ENCODE results near the gene TOMM5. TPM values are rescaled to one million over a fixed set of nuclear protein-coding genes. Genes with fewer than 3 reads are reported as not detected.
A peak's percentile ranks its signal among the peaks of the same experiment; 100 is the strongest.
"Not testable (repeated sequence)": the region's sequence is repeated elsewhere in the genome, so short reads cannot be mapped to it uniquely, and the experiment has no call there.

TOMM5 gene
- polyA plus RNA-seq, 4 donors, result 110 to 138 (median 124) TPM

GRCh38 chr9:37617161-37617560, 24.8 kb upstream of the TOMM5 start:
- DNase-seq (ENCODE audit: low read depth in 4 of 4, low spot score in 2 of 4), result no peak

- no peak for DNase-seq (ENCODE audit: low read depth in 4 of 4, low spot score in 2 of 4)
Measured at GRCh38 chr9:37611961-37612360, 19.6 kb upstream of the TOMM5 start.

GRCh38 chr9:37611014-37611413, 18.6 kb upstream of the TOMM5 start:
- DNase-seq (ENCODE audit: low read depth in 4 of 4, low spot score in 2 of 4), result no peak

- DNase-seq (ENCODE audit: low read depth in 4 of 4, low spot score in 2 of 4), result no peak
Measured at GRCh38 chr9:37609735-37610397, 17.5 kb upstream of the TOMM5 start.

- DNase-seq (ENCODE audit: low read depth in 4 of 4, low spot score in 2 of 4), result no peak
Measured at GRCh38 chr9:37608250-37608649, 15.9 kb upstream of the TOMM5 start.

- no peak for DNase-seq (ENCODE audit: low read depth in 4 of 4, low spot score in 2 of 4)
Measured at GRCh38 chr9:37604296-37604695, 11.9 kb upstream of the TOMM5 start.

GRCh38 chr9:37602817-37603216, 10.4 kb upstream of the TOMM5 start:
- DNase-seq (ENCODE audit: low read depth in 4 of 4, low spot score in 2 of 4), result no peak

GRCh38 chr9:37602061-37602460, 9.7 kb upstream of the TOMM5 start:
- DNase-seq (ENCODE audit: low read depth in 4 of 4, low spot score in 2 of 4), result not testable (repeated sequence)

- DNase-seq (ENCODE audit: low read depth in 4 of 4, low spot score in 2 of 4), result no peak
Measured at GRCh38 chr9:37596504-37596903, 4.1 kb upstream of the TOMM5 start.

GRCh38 chr9:37593883-37594448, 1.6 kb upstream of the TOMM5 start:
- no peak for DNase-seq (ENCODE audit: low read depth in 4 of 4, low spot score in 2 of 4)

- no peak for DNase-seq (ENCODE audit: low read depth in 4 of 4, low spot score in 2 of 4)
Measured at GRCh38 chr9:37587521-37587920, 4.9 kb downstream of the TOMM5 start.

- DNase-seq (ENCODE audit: low read depth in 4 of 4, low spot score in 2 of 4), result no peak
Measured at GRCh38 chr9:37583522-37584121, 8.8 kb downstream of the TOMM5 start.

GRCh38 chr9:37582548-37583157, 9.7 kb downstream of the TOMM5 start:
- no peak for DNase-seq (ENCODE audit: low read depth in 4 of 4, low spot score in 2 of 4)

GRCh38 chr9:37575921-37576721, 16.3 kb downstream of the TOMM5 start, which contains the start of gene FBXO10:
FBXO10 (minus strand) TSS chr9:37576380; CDS start chr9:37541768, 34,612 bp downstream.
- DNase-seq (ENCODE audit: low read depth in 4 of 4, low spot score in 2 of 4), result peak in 1 of 4 donors; percentile 69

GRCh38 chr9:37575511-37575914, 16.9 kb downstream of the TOMM5 start:
- DNase-seq (ENCODE audit: low read depth in 4 of 4, low spot score in 2 of 4), result no peak

- DNase-seq (ENCODE audit: low read depth in 4 of 4, low spot score in 2 of 4), result no peak
Measured at GRCh38 chr9:37575001-37575400, 17.4 kb downstream of the TOMM5 start.

- DNase-seq (ENCODE audit: low read depth in 4 of 4, low spot score in 2 of 4), result no peak
Measured at GRCh38 chr9:37574241-37574721, 18.1 kb downstream of the TOMM5 start.

GRCh38 chr9:37571282-37571681, 21.1 kb downstream of the TOMM5 start:
- DNase-seq (ENCODE audit: low read depth in 4 of 4, low spot score in 2 of 4), result no peak

GRCh38 chr9:37566716-37567115, 25.7 kb downstream of the TOMM5 start:
- DNase-seq (ENCODE audit: low read depth in 4 of 4, low spot score in 2 of 4), result no peak

Data from left renal cortex interstitium (tissue), 4 donors.